HG02642 (cell line): ENCODE results near the gene CTTNBP2NL.

Experiments
- ATAC-seq: cut with Tn5 transposase; IDR thresholded peaks from one replicate; pipeline ENCODE4 v1.9.1; 2021; ENCODE audit warnings: mild to moderate bottlenecking; ENCODE audit not compliant: unreplicated experiment, poor library complexity

Gene CTTNBP2NL

DNA sequence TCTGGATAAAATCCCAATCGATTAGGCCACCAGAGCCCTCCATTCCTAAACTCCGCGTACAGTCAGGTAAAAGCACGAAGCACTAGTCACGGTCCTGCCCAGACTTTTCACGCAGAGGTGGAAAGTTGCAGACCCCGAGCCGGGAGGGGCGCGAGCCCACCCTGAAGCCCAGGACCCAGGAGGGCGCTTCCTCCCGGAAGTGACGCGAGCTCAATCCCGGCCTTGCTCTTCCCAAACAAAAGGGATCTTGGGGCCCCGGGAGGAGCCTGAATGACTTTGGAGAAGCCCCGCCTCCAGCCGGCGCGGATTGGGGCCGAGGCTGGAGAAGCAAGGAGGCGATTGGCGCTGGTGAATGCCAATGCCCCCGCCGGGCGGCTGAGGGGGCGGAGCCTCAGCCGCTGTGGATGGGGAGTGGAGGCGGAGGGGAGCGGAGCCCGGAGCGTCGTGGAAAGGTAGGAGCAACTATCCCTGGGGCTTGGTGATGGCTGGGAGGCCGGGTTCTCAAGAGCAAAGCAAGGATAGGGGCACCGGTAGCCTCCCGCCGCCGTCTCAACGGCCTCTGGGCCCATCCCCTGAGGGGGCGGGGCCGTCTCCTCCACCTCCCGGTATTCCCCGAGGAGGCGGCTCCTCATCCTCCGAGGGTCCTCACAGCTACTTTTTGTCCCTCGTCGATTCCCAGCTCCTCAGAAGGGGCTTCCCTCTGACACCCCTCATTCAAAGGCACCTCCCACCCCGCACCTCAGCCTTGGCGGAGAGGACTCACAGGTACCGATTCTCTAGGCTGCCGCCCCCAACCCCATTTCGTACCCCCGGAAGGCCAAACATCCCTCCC, at the start of gene CTTNBP2NL:
Gene CTTNBP2NL, plus strand, starts transcription at position 394 of the 832 bp plus-strand sequence. CDS start 19,952 bp downstream, outside the sequence.
- peak; percentile 91 for ATAC-seq

- no peak for ATAC-seq
These were observed 49.1 kb upstream of the CTTNBP2NL start for GRCh38 chr1:112346801-112347350.

DNA sequence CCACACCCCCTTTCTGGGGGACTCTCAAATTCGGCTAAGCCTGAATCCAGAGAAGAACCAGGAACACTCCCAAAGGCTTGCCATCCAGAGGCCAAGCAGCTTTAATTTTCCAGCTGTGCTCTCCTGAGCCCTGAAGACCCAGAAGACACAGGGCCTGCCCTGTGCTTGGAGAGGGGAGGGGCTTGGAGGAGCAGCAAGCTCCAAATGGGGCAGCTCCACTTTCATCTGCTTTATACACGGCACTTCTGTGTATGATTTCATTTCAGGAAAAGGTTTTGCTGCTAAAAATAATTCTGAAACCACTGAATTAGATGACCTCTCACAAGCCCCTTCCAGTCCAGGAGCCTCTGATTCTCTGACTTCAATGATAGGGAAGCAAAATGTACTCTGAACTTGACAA, 39.2 kb upstream of the CTTNBP2NL start:
- ATAC-seq, result no peak

DNA sequence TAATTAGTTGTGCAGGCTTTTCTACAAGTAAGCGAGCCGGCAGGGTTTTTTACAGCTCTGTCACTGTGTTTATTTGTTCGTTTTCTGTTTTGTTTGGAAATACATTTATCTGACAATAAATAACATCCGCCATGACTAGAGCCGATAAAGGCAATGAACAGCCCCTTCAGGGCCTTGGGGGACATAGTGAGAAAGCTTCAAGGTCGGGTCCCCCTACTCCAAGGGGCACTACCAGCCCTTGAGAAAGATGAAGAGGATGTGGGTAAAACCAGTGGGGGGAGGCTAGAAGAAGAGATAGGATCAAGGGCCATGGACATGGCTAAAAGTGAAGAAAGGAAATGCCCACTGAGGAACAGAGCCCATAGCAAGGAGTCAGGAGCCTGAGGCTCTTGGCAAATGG, 38.5 kb upstream of the CTTNBP2NL start:
- ATAC-seq, result no peak

DNA sequence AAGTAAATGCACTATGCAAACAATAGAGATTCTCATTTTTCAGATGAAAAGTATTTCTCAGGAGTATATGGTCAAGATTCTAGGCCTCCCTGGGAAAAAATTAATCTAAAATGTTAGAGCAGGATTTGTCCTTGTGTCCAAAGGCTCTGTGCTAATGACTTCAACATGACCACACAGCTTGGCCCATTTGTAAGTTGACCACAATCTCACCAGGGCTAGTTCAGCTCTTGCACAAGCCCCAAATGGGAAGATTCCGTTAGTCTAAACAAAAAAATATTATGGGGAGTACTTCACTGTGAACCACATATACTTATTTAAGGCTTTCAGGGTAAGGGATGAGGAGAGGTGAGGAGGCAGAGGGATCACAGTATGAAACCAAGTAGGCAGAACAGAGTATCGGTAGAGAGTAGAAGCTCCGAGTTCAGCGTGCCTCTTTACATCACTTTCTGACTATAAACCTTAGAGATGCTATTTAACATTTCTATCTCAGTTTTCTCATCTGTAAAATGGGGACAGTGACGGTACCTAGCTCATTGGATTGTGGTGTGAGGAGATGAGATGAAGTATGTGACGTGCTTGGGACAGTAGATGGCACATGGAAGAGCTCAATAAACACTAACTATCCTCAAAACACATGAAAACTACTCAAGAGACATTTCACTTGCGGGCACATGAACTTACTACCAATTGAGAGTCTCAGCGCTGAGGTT, 37.8 kb upstream of the CTTNBP2NL start:
- no peak for ATAC-seq

GRCh38 chr1:112358798-112359408, 37.1 kb upstream of the CTTNBP2NL start:
- no peak for ATAC-seq

DNA sequence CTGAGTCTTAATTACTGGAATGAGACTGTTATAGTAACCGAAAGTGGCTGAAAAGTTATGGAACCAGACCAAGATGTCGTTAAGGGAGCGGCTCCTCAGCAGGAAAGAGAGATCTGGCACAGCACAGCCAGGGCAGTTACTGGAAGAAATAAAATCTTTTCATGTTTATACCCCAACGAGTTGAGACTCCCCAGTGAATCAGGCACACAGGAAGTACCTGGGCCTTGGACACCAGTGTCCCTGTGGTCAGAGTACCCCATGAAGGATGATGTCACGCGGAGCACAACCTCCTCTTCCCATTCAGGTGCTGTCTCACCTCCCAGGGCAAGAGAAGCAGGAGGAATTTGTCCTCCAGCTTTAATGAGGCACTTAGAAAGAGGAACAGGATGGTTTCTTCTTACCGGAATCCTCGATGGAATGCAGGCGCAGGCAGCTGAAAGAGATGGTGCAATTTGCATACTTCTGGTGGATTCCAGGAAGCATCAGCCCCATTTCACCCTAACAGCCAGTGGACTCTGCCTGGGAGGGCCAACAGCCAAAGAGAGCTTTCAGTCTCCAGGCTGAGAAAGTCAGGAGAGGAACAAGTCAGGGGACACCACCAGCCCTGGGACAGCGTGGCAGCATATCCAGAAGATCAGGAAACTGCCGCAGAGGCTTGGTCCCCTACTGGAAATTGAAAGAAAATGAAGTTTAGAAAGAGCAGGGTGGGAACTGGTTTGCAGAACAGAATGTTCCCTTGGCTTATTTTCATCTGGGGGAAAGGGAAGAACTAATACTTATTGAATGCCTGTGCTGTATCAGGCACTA, 35.9 kb upstream of the CTTNBP2NL start:
- ATAC-seq, result no peak

DNA sequence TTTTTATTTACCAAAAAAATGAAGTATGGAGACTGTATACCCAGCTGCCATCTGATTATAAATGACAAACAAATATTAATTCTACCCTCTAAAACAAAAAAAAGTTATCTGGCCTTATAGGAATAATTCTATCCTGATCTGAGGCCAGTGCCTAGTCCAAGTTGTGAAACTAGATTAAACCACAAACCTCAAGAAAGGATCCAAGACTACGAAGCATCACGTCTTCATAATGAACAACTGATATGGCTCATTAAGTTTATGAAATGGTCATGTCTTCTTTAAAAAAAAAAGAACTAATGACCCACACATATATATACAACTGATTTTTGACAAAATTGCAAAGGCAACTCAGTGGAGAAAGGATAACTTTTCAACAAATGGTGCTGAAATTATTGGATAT, 32.4 kb upstream of the CTTNBP2NL start:
- ATAC-seq, result no peak

GRCh38 chr1:112368198-112368597, 27.8 kb upstream of the CTTNBP2NL start:
- no peak for ATAC-seq

DNA sequence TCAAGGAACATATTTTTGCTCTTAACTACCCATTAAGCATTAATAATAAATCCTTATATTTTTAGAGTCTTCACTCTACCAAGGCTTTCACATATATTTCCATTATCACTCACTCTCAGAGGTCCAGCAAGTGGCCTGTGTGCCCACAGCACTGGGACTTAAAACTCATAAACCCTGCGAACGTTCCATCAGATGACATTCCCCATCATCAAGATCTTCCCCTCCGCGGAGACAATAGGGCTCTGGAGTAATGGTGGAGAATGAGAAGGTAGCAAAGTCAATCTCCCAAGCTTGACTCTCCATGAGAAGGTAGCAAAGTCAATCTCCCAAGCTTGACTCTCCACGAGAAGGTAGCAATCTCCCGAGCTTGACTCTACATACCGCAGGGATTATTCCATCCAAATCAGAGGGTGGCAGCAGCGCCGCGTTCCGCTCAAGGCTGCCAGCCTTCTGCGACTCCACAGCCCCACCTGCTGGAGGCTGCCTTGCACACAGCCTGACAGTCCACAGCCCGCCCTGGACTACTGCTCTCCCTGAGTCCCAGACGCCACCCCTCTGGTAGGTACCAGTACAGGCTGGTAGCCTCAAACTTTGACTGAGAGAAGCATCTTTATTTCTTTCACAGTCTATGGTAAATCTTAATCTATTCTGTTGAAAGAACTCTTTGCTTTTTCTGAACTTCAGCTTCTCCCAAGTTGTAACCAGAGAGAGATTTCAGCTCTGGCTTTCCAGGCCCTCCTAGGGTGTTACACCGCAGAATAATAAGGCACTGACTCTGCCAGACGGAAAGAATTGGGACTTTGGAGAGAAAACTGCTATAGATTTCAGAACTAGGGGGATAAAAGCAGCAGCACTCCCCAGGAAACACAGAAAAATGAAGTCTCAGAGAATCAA, 26.4 kb upstream of the CTTNBP2NL start:
- peak; percentile 99 for ATAC-seq

- ATAC-seq, result no peak
These were observed 25.0 kb upstream of the CTTNBP2NL start for GRCh38 chr1:112370996-112371395.

DNA sequence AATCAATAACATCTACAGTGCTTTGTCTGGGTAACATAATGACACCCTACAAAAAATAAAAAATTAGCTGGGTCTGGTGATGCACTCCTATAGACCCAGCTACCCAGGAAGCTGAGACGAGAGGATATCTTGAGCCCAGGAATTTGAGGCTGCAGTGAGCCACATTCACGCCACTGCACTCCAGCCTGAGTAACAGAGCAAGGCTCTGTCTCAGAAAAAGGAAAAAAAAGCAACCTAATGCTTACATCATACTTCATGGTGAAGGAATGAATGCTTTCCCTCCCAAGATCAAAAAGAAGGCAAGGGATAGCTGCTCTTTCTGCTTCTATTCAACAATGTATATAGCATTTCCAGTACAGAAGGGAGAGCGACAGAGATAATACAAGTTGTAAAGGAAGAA, 24.2 kb upstream of the CTTNBP2NL start:
- ATAC-seq, result no peak

DNA sequence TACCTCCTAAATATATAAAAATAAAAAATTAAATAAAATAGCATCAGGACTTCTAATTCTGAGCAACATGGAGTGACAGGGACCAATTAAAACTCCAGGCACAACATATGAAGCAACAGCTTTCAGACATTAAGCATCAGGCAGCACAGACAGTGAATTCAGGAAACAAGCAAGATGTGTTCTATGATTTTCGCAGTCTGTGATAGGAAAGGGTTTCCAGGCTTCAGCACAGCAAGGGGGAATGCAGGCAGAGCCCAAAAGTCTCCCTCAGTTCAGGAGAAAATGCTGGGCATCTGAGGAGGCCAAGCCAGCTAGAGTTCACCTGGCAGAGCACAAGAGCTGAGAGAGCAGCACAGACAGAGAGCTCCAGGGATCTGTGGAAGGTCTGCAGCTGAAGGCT, 22.2 kb upstream of the CTTNBP2NL start:
- no peak for ATAC-seq

DNA sequence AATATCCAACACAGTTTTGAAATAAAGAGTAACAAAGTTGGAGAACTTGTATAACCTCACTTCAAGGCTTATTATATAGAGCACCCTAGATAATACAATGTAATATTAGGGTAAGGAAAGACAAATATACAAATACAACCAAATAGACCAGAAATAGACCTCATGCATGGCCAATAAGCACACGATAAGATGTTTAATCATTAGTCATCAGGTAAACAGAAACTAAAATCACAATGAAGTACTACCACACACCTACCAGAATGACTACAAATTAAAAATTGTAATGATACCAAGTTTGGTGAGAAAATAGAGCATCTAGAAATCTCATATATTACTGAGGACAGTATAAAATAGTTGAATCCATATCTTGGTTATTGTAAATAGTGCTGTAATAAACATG, 20.3 kb upstream of the CTTNBP2NL start:
- no peak for ATAC-seq

GRCh38 chr1:112380356-112380755, 15.7 kb upstream of the CTTNBP2NL start:
- ATAC-seq, result no peak

- no peak for ATAC-seq
These were observed 14.5 kb upstream of the CTTNBP2NL start for GRCh38 chr1:112381324-112382076.

GRCh38 chr1:112383759-112384370, 12.1 kb upstream of the CTTNBP2NL start:
- ATAC-seq, result no peak
